HL-60 (cell line): ENCODE data around the gene CERS6.

Experiments used
- DNase-seq, 2 experiments: peaks; one replicate each; pipeline ENCODE4 v3.0.0-alpha.2; 2010 to 2020; ENCODE audit warnings: low read depth in 1 of 2, low spot score in 1 of 2
- H3K27ac ChIP-seq: fragments of 250-450 bp; sonication (Bioruptor Pico); replicated peaks from 2 replicates; pipeline ENCODE4 v1.5.1; 2020; ENCODE audit warnings: mild to moderate bottlenecking, moderate library complexity
- H3K27me3 ChIP-seq: fragments of 250-450 bp; sonication (Bioruptor Pico); 2 replicates; pipeline ENCODE4 v1.5.1; 2021; ENCODE audit warnings: mild to moderate bottlenecking, moderate library complexity; ENCODE audit not compliant: insufficient read depth, poor library complexity, severe bottlenecking
- H3K4me3 ChIP-seq: replicated peaks from 2 replicates; pipeline ENCODE4 v1.5.1; 2011; ENCODE audit warnings: mild to moderate bottlenecking, control low read depth, low read length; ENCODE audit not compliant: insufficient read depth
- CTCF ChIP-seq: IDR thresholded peaks from one replicate; pipeline ENCODE4 v1.5.1; 2011; ENCODE audit warnings: low read length, control low read depth, inconsistent platforms; ENCODE audit not compliant: insufficient read depth
- GABPA ChIP-seq: IDR thresholded peaks from 2 replicates; pipeline ENCODE4 v1.6.1; 2012; ENCODE audit warnings: low read depth
- POLR2AphosphoS5 ChIP-seq: IDR thresholded peaks from 2 replicates; pipeline ENCODE4 v1.6.1; 2012; ENCODE audit warnings: low read depth
- SPI1 ChIP-seq: IDR thresholded peaks from 2 replicates; pipeline ENCODE4 v1.6.1; 2012; ENCODE audit warnings: low read depth, mild to moderate bottlenecking, borderline replicate concordance
- TF ChIP-seq, protein P1 (sequence below): IDR thresholded peaks from 2 replicates; pipeline ENCODE4 v1.6.1; 2012; ENCODE audit warnings: low read depth; ENCODE audit not compliant: insufficient replicate concordance

The CERS6 gene

GRCh38 chr2:168467729-168468128 is 11.7 kb downstream of the CERS6 start:
- no peak for DNase-seq
- no peak overlapping the region; the same call in none of the 2 replicates for H3K27ac ChIP-seq
- TF ChIP-seq, protein P1, sequence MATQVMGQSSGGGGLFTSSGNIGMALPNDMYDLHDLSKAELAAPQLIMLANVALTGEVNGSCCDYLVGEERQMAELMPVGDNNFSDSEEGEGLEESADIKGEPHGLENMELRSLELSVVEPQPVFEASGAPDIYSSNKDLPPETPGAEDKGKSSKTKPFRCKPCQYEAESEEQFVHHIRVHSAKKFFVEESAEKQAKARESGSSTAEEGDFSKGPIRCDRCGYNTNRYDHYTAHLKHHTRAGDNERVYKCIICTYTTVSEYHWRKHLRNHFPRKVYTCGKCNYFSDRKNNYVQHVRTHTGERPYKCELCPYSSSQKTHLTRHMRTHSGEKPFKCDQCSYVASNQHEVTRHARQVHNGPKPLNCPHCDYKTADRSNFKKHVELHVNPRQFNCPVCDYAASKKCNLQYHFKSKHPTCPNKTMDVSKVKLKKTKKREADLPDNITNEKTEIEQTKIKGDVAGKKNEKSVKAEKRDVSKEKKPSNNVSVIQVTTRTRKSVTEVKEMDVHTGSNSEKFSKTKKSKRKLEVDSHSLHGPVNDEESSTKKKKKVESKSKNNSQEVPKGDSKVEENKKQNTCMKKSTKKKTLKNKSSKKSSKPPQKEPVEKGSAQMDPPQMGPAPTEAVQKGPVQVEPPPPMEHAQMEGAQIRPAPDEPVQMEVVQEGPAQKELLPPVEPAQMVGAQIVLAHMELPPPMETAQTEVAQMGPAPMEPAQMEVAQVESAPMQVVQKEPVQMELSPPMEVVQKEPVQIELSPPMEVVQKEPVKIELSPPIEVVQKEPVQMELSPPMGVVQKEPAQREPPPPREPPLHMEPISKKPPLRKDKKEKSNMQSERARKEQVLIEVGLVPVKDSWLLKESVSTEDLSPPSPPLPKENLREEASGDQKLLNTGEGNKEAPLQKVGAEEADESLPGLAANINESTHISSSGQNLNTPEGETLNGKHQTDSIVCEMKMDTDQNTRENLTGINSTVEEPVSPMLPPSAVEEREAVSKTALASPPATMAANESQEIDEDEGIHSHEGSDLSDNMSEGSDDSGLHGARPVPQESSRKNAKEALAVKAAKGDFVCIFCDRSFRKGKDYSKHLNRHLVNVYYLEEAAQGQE: no peak
- no peak for TF ChIP-seq POLR2AphosphoS5
- TF ChIP-seq SPI1: no peak
- no peak for TF ChIP-seq CTCF
- TF ChIP-seq GABPA: no peak
- H3K27me3 ChIP-seq: no peaks in the 10 kb centered on the region
- no peak overlapping the region for H3K4me3 ChIP-seq

DNA sequence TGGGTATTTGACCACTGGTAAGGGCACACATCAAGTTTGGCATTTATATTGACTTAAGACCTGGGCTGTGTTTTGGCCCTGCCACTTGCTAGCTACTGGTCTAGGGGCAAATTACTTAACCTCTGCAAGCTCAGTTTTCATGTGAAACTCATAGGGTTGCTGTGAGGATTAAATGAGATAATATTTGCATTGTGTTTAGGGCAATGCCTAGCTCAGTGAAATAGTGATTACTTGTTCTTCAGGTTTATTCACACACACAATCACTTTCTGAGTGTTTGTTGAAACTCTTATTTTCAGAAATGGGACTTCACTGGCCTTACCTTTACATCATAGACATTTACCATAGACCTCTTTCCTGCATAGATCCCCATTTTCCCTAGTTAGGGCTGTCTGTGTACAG is 12.3 kb downstream of the CERS6 start:
- TF ChIP-seq SPI1 (no peak), POLR2AphosphoS5 (no peak), GABPA (no peak), CTCF (no peak)
- TF ChIP-seq, protein P1: no peak
- peak overlapping the region; percentile 38 for H3K27ac ChIP-seq

GRCh38 chr2:168469281-168469988 is 13.4 kb downstream of the CERS6 start:
- Histone ChIP-seq H3K4me3 (no peak overlapping the region), H3K27ac (peak overlapping the region; percentile 38), H3K27me3 (no peaks in the 10 kb centered on the region)
- no peak; the same call in 1 of the 2 replicates for TF ChIP-seq SPI1
- no peak for TF ChIP-seq GABPA
- TF ChIP-seq, protein P1: no peak
- no peak for TF ChIP-seq CTCF
- no peak for TF ChIP-seq POLR2AphosphoS5
- DNase-seq: peak in 1 of 2 experiments; percentile 51

More for the DNA sequence above, 12.3 kb downstream of the CERS6 start:
- no peak for DNase-seq
- no peak overlapping the region for H3K4me3 ChIP-seq
- H3K27me3 ChIP-seq: no peaks in the 10 kb centered on the region
